Measurements from ENCODE around the gene UQCC2. TPM values are rescaled to one million over a fixed set of nuclear protein-coding genes. Genes with fewer than 3 reads are reported as not detected.

UQCC2 gene
- 66.7 to 116 TPM (median 101 TPM) in 5 replicates for total RNA-seq (2022; extraction: Qiagen RNA extraction)

DNA sequence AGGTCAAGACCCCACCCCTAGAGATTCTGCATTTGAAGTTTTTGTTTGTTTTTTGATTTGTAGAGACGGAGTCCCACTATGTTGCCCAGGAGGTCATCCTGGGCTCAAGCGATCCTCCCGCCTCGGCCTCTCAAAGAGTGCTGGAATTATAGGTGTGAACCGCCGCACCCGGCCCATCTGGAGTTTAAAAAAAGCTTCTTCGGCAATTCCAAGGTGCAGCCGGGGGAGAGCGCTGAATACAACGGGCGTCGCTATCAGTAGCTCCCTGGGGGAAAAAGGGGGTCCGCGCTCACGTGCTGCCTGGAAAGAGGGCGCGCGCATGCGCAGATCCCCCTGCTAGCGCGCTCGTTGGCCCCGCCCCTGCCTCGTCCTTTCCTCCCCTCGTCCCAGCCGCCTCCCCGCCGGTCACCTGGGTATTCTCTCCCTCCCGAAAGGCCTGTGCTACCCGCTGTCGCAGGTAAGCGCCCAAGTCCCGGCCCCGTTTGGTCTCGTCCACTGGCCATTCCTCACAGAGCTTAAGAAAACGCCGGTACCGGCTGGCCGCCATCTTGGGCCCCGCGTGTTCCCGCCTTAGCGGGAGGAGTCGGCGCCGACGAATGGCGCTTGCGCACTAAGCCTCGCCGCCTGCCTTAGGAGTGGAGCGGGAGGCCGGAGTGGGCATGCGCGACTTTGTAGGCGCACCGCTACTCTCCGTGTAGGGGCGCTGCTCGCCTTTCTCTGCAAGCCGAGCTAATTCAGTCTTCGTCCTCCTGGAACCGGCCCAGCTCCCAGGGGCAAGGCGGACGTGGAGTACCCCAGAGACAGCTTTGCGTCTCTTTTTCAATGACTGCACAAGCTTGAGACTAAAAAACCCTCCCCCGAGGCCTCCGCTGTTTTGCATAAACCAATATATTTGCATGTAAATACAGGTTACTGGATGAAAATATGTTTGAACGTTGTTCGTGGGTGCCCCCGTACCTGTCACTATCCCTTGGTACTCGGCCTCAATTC, at the start of gene UQCC2:
Gene UQCC2 (minus strand): TSS at position 561 of the 990 bp plus-strand sequence. CDS start 14 bp downstream, at position 547.

DNA sequence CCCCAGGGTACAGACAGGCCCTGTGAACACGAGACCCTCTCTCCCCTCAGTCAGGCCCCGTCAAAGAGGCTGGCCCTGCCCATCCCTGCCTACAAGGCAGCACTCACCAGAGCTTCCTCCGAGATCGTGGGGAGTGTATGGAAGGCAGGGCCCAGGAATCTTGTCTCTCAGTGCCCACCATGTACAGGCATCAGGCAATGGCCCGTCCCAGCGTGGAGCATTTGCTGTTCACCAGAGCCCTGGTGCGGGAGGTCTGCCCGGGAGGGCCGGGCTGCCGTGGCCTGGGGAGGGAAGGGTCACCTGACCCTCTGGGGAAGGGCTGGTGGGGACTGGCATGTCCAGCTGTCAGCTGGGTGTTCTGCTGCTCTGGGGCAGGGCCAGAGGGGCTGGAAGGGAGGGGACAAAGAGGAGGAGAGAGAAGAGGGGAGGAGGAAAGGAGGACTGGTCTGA, 35.2 kb upstream of the UQCC2 start, which contains the start of gene IP6K3:
Gene IP6K3 (minus strand): TSS at position 255 of the 450 bp plus-strand sequence. CDS start 11,429 bp downstream, outside the sequence.

Other genes with a start within 250 kb of the UQCC2 start
- 42.2 to 47.0 TPM (median 44.5 TPM) in 5 replicates for gene BAK1, start 131.4 kb downstream of the UQCC2 start, total RNA-seq (2022; extraction: Qiagen RNA extraction)
- gene ITPR3, start 90.4 kb downstream of the UQCC2 start, total RNA-seq (2022; extraction: Qiagen RNA extraction), result 39.1 to 54.2 TPM (median 45.8 TPM) in 5 replicates
- 1.5 to 2.5 TPM (median 2.4 TPM) in 5 replicates for gene IP6K3, start 35.2 kb upstream of the UQCC2 start, total RNA-seq (2022; extraction: Qiagen RNA extraction)
- 34.7 to 43.0 TPM (median 39.8 TPM) in 5 replicates for gene LEMD2, start 77.4 kb upstream of the UQCC2 start, total RNA-seq (2022; extraction: Qiagen RNA extraction)
- gene MLN, start 92.3 kb upstream of the UQCC2 start, total RNA-seq (2022; extraction: Qiagen RNA extraction), result not detected in 5 replicates

All from A549 treated with AZD2906 at 1 μM for 4 hours (cell line).